Measurements from ENCODE around the gene GOLGB1.

DNA sequence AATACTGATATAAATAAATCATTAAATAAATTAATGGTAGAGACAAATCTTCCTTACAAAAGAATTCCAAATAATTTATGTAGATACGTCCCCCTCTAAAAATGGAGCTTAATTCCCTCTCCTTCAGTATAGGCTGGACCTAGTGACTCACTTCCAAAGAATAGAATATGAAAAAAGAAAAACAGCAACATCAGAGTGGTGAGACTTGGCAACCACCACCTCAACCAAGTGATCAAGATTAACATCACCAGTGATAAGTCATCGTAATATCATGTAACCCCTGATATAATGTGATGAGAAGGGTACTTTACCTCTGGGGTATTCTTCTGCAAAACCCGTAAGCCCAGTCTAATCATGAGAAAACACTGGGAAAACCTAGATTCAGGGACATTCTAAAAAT lies 13.4 kb downstream of the GOLGB1 start:
- TF ChIP-seq, protein P1, sequence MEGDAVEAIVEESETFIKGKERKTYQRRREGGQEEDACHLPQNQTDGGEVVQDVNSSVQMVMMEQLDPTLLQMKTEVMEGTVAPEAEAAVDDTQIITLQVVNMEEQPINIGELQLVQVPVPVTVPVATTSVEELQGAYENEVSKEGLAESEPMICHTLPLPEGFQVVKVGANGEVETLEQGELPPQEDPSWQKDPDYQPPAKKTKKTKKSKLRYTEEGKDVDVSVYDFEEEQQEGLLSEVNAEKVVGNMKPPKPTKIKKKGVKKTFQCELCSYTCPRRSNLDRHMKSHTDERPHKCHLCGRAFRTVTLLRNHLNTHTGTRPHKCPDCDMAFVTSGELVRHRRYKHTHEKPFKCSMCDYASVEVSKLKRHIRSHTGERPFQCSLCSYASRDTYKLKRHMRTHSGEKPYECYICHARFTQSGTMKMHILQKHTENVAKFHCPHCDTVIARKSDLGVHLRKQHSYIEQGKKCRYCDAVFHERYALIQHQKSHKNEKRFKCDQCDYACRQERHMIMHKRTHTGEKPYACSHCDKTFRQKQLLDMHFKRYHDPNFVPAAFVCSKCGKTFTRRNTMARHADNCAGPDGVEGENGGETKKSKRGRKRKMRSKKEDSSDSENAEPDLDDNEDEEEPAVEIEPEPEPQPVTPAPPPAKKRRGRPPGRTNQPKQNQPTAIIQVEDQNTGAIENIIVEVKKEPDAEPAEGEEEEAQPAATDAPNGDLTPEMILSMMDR (IDR thresholded peaks at IDR 0.05; ENCODE audit: insufficient read depth, low read depth, low read length): no peak
- no peak for TF ChIP-seq EZH2 (IDR thresholded peaks at IDR 0.05; ENCODE audit: insufficient read depth, low read length)

Data from astrocyte (in vitro differentiated cells and primary cell).